ENCODE measurements around the gene EPHB1.

GRCh38 chr3:135140591-135140990 lies 345.5 kb downstream of the EPHB1 start:
- TF ChIP-seq YY1 (IDR thresholded peaks at IDR 0.05; ENCODE audit: extremely low read depth, insufficient replicate concordance, low read depth, low read length) = no peak
- no peak for TF ChIP-seq POLR2AphosphoS5 (IDR thresholded peaks at IDR 0.05; ENCODE audit: low read depth, low read length)
- no peak for TF ChIP-seq MAX (IDR thresholded peaks at IDR 0.05)
- TF ChIP-seq CEBPB (IDR thresholded peaks at IDR 0.05; ENCODE audit: low read depth) = no peak
- TF ChIP-seq ELF1 (IDR thresholded peaks at IDR 0.05; ENCODE audit: borderline replicate concordance, low read depth) = no peak
- TF ChIP-seq, protein P1, sequence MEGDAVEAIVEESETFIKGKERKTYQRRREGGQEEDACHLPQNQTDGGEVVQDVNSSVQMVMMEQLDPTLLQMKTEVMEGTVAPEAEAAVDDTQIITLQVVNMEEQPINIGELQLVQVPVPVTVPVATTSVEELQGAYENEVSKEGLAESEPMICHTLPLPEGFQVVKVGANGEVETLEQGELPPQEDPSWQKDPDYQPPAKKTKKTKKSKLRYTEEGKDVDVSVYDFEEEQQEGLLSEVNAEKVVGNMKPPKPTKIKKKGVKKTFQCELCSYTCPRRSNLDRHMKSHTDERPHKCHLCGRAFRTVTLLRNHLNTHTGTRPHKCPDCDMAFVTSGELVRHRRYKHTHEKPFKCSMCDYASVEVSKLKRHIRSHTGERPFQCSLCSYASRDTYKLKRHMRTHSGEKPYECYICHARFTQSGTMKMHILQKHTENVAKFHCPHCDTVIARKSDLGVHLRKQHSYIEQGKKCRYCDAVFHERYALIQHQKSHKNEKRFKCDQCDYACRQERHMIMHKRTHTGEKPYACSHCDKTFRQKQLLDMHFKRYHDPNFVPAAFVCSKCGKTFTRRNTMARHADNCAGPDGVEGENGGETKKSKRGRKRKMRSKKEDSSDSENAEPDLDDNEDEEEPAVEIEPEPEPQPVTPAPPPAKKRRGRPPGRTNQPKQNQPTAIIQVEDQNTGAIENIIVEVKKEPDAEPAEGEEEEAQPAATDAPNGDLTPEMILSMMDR (IDR thresholded peaks at IDR 0.05 in 2 of 3, conservative IDR thresholded peaks at IDR 0.05 in 1 of 3; ENCODE audit: borderline replicate concordance in 1 of 3, insufficient read depth in 1 of 3, low read depth in 2 of 3, low read length in 2 of 3) = no peak
- TF ChIP-seq, protein P2, sequence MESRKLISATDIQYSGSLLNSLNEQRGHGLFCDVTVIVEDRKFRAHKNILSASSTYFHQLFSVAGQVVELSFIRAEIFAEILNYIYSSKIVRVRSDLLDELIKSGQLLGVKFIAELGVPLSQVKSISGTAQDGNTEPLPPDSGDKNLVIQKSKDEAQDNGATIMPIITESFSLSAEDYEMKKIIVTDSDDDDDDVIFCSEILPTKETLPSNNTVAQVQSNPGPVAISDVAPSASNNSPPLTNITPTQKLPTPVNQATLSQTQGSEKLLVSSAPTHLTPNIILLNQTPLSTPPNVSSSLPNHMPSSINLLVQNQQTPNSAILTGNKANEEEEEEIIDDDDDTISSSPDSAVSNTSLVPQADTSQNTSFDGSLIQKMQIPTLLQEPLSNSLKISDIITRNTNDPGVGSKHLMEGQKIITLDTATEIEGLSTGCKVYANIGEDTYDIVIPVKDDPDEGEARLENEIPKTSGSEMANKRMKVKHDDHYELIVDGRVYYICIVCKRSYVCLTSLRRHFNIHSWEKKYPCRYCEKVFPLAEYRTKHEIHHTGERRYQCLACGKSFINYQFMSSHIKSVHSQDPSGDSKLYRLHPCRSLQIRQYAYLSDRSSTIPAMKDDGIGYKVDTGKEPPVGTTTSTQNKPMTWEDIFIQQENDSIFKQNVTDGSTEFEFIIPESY (IDR thresholded peaks at IDR 0.05; ENCODE audit: extremely low read depth, insufficient replicate concordance, low read length) = no peak
- TF ChIP-seq FOSL1 (IDR thresholded peaks at IDR 0.05; ENCODE audit: low read depth) = no peak

Measured in HCT116 (cell line).